Measurements from ENCODE around the gene CCT7. TPM values are rescaled to one million over a fixed set of nuclear protein-coding genes. Genes with fewer than 3 reads are reported as not detected.

CCT7 gene
- total RNA-seq, 3 donors from 2014 or later (not counting 1 experiment from before 2014, with no cell fraction given), result 82.3 to 114 (median 112) TPM

- no peak for ATAC-seq
- H3K36me3 Mint-ChIP-seq, result no peaks in the 10 kb centered on the region
These were observed 23.5 kb downstream of the CCT7 start for GRCh38 chr2:73257425-73258125.

GRCh38 chr2:73258186-73258912 lies 24.2 kb downstream of the CCT7 start:
- H3K36me3 Mint-ChIP-seq, result no peaks in the 10 kb centered on the region
- no peaks in the 10 kb centered on the region for H3K27me3 Mint-ChIP-seq (ENCODE audit: low read depth in 2 of 2)
- no peak for TF ChIP-seq CTCF (IDR thresholded peaks at IDR 0.05)
- no peak overlapping the region for H3K4me3 Mint-ChIP-seq
- Histone ChIP-seq H3K27me3 (ENCODE audit: control insufficient read depth, insufficient read depth, low read length) (no peaks in the 10 kb centered on the region), H3K4me3 (ENCODE audit: low read length) (no peak overlapping the region), H3K9me3 (ENCODE audit: control insufficient read depth, insufficient read depth, low read length) (no peaks in the 10 kb centered on the region), H3K27ac (ENCODE audit: low read length) (no peak overlapping the region), H3K36me3 (ENCODE audit: control insufficient read depth, insufficient read depth, low read length) (peaks cover 15% of the 10 kb centered on the region), H3K4me1 (ENCODE audit: control insufficient read depth, insufficient read depth, low read length) (no peaks in the 10 kb centered on the region)
- WGBS (ENCODE audit: insufficient coverage), result 90% methylated on average over 7 of the region's 8 CpGs
- H3K9me3 Mint-ChIP-seq, result no peaks in the 10 kb centered on the region
- intact Hi-C loops (cut with micrococcal nuclease), result no loop called here
- H3K27ac Mint-ChIP-seq, result no peak overlapping the region
- no peak for DNase-seq
- ATAC-seq, result no peak
- peaks cover 0 to 5% of the 10 kb centered on the region in 2 donors for H3K4me1 Mint-ChIP-seq

More at GRCh38 chr2:73257425-73258125, 23.5 kb downstream of the CCT7 start:
- no peaks in the 10 kb centered on the region for H3K4me1 ChIP-seq (ENCODE audit: control insufficient read depth, insufficient read depth, low read length)
- Mint-ChIP-seq H3K4me3 (no peak overlapping the region), H3K27me3 (ENCODE audit: low read depth in 2 of 2) (no peaks in the 10 kb centered on the region), H3K4me1 (peaks cover 0 to 5% of the 10 kb centered on the region in 2 donors), H3K27ac (peak overlapping the region in 1 of 2 donors; percentile 22), H3K9me3 (no peaks in the 10 kb centered on the region)
- no peak for TF ChIP-seq CTCF (IDR thresholded peaks at IDR 0.05)
- 73% methylated on average over 10 of the region's 10 CpGs for WGBS (ENCODE audit: insufficient coverage)
- H3K4me3 ChIP-seq (ENCODE audit: low read length), result no peak overlapping the region
- DNase-seq, result peak in 1 of 2 donors; percentile 40
- peaks cover 22% of the 10 kb centered on the region for H3K36me3 ChIP-seq (ENCODE audit: control insufficient read depth, insufficient read depth, low read length)
- intact Hi-C loops (cut with micrococcal nuclease), result no loop called here
- H3K27me3 ChIP-seq (ENCODE audit: control insufficient read depth, insufficient read depth, low read length), result no peaks in the 10 kb centered on the region
- no peak overlapping the region for H3K27ac ChIP-seq (ENCODE audit: low read length)
- H3K9me3 ChIP-seq (ENCODE audit: control insufficient read depth, insufficient read depth, low read length), result no peaks in the 10 kb centered on the region

GRCh38 chr2:73258913-73259215 lies 24.8 kb downstream of the CCT7 start:
- no peak overlapping the region for H3K27ac Mint-ChIP-seq
- no peak overlapping the region for H3K4me3 ChIP-seq (ENCODE audit: low read length)
- H3K9me3 Mint-ChIP-seq, result no peaks in the 10 kb centered on the region
- H3K36me3 Mint-ChIP-seq, result no peaks in the 10 kb centered on the region
- H3K9me3 ChIP-seq (ENCODE audit: control insufficient read depth, insufficient read depth, low read length), result no peaks in the 10 kb centered on the region
- DNase-seq (no peak), ATAC-seq (no peak)
- no peak for TF ChIP-seq CTCF (IDR thresholded peaks at IDR 0.05)
- no peaks in the 10 kb centered on the region for H3K27me3 ChIP-seq (ENCODE audit: control insufficient read depth, insufficient read depth, low read length)
- H3K27me3 Mint-ChIP-seq (ENCODE audit: low read depth in 2 of 2), result no peaks in the 10 kb centered on the region
- H3K4me1 Mint-ChIP-seq, result peaks cover 0 to 5% of the 10 kb centered on the region in 2 donors
- WGBS (ENCODE audit: insufficient coverage), result 97% methylated on average over 9 of the region's 9 CpGs
- H3K36me3 ChIP-seq (ENCODE audit: control insufficient read depth, insufficient read depth, low read length), result peaks cover 10% of the 10 kb centered on the region
- intact Hi-C loops (cut with micrococcal nuclease), result no loop called here
- H3K4me3 Mint-ChIP-seq, result no peak overlapping the region
- H3K27ac ChIP-seq (ENCODE audit: low read length), result no peak overlapping the region
- no peaks in the 10 kb centered on the region for H3K4me1 ChIP-seq (ENCODE audit: control insufficient read depth, insufficient read depth, low read length)

Measured in natural killer cell (primary cell).